K562 (cell line): ENCODE results near the gene CUX1.

Experiments used
- POLR2AphosphoS2 ChIP-seq: IDR thresholded peaks from 2 replicates; pipeline ENCODE4 v1.6.1; 2012; ENCODE audit warnings: low read length, improper control_type of control experiment
- SRSF7 ChIP-seq: fragments of 200-400 bp; formaldehyde crosslinking; optimal IDR thresholded peaks from 2 replicates; pipeline ENCODE3; 2017; ENCODE audit warnings: mild to moderate bottlenecking, low read depth, low read length
- ZNF253 ChIP-seq: fragments of 250-450 bp; sonication (Bioruptor Pico); conservative IDR thresholded peaks from 2 replicates; pipeline ENCODE4 v1.6.1; 2021; ENCODE audit warnings: mild to moderate bottlenecking

- TF ChIP-seq SRSF7 (no peak), POLR2AphosphoS2 (no peak), ZNF253 (no peak)
Observed at GRCh38 chr7:102082693-102083368, 265.4 kb downstream of the CUX1 start.
